Erythroblast (primary cell): Measurements from ENCODE around the gene FNIP2.

Source experiments
- GATA1 ChIP-seq: IDR thresholded peaks from 2 replicates; pipeline ENCODE4 v1.6.1; 2011; ENCODE audit warnings: low read depth, mild to moderate bottlenecking, control low read depth, low read length, moderate library complexity
- POLR2A ChIP-seq: IDR thresholded peaks from 2 replicates; pipeline ENCODE4 v1.6.1; 2011; ENCODE audit warnings: mild to moderate bottlenecking, low read length

- TF ChIP-seq POLR2A (no peak), GATA1 (no peak)
Observed at GRCh38 chr4:158933236-158933635, 164.4 kb downstream of the FNIP2 start.
